HL-60 (cell line): ENCODE data around the gene IQGAP2.

ENCODE experiments used
- GABPA ChIP-seq: IDR thresholded peaks from 2 replicates; pipeline ENCODE4 v1.6.1; 2012; ENCODE audit warnings: low read depth
- POLR2AphosphoS5 ChIP-seq: IDR thresholded peaks from 2 replicates; pipeline ENCODE4 v1.6.1; 2012; ENCODE audit warnings: low read depth
- REST ChIP-seq: IDR thresholded peaks from 2 replicates; pipeline ENCODE4 v1.6.1; 2012; ENCODE audit warnings: low read depth; ENCODE audit not compliant: insufficient replicate concordance
- SPI1 ChIP-seq: IDR thresholded peaks from 2 replicates; pipeline ENCODE4 v1.6.1; 2012; ENCODE audit warnings: low read depth, mild to moderate bottlenecking, borderline replicate concordance
- TF ChIP-seq, protein P1 (sequence below): IDR thresholded peaks from one replicate; pipeline ENCODE4 v1.5.1; 2011; ENCODE audit warnings: low read length, control low read depth, inconsistent platforms; ENCODE audit not compliant: insufficient read depth

DNA sequence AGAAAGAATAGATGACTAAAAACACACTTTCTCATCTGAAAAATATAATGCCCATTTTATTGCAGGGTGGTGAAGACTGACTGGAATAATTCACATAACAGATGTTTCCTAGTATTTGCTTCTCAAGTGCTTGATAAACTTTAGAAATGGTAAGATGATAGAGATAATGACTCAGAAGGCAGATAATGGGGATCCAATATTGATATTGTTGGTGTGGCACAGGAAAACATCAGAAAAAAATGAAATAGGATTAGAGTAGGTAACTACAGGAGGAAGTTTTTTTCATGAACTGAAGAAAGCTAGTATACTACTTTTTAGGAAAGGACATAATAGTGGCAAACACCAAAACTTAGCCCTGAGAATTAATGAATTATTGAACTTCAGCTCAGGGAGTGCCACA, 240.3 kb downstream of the IQGAP2 start:
- TF ChIP-seq REST = no peak
- TF ChIP-seq POLR2AphosphoS5 = no peak
- TF ChIP-seq, protein P1, sequence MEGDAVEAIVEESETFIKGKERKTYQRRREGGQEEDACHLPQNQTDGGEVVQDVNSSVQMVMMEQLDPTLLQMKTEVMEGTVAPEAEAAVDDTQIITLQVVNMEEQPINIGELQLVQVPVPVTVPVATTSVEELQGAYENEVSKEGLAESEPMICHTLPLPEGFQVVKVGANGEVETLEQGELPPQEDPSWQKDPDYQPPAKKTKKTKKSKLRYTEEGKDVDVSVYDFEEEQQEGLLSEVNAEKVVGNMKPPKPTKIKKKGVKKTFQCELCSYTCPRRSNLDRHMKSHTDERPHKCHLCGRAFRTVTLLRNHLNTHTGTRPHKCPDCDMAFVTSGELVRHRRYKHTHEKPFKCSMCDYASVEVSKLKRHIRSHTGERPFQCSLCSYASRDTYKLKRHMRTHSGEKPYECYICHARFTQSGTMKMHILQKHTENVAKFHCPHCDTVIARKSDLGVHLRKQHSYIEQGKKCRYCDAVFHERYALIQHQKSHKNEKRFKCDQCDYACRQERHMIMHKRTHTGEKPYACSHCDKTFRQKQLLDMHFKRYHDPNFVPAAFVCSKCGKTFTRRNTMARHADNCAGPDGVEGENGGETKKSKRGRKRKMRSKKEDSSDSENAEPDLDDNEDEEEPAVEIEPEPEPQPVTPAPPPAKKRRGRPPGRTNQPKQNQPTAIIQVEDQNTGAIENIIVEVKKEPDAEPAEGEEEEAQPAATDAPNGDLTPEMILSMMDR = no peak
- no peak for TF ChIP-seq GABPA
- no peak for TF ChIP-seq SPI1
